Measurements from ENCODE around the gene AGAP5. TPM values are rescaled to one million over a fixed set of nuclear protein-coding genes. Genes with fewer than 3 reads are reported as not detected.

AGAP5 gene
- polyA plus RNA-seq, 1 of the 3 experiments (the other 2 are of a cell fraction), result 3.8 TPM

DNA sequence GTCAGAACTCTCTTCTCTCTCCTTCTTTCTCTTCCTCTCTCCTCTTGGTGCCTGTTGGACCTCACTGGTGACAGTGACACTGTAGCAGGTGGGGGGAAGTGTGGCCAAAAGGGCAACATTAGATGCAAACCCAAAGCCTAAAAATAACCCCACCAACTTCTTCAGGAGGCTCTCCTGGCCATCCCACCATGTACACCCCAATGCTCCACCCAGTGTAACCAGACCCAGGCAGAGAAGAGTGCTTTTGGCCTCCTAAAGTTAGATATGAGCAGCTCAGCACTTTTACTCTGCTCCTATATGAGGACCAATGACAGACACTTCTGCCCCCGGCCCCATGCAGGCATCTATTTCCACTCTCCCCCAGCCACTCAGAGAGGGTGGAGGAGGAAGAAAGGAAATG, 62.1 kb downstream of the AGAP5 start:
- Histone ChIP-seq H3K36me3 (replicated peaks in 1 of 2; ENCODE audit: control insufficient read depth in 1 of 2, insufficient read depth in 2 of 2, low read length in 1 of 2) (no peaks in the 10 kb centered on the region), H4K20me1 (ENCODE audit: insufficient read depth) (no peaks in the 10 kb centered on the region), H3K9me3 (no peaks in the 10 kb centered on the region), H3K4me1 (ENCODE audit: control insufficient read depth in 1 of 2, insufficient read depth in 2 of 2, low read depth in 1 of 2, low read length in 1 of 2) (no peaks in the 10 kb centered on the region), H3K27me3 (ENCODE audit: insufficient read depth) (no peaks in the 10 kb centered on the region), H3F3A (replicated peaks; ENCODE audit: insufficient read depth) (peaks cover 4% of the 10 kb centered on the region), H3K27ac (ENCODE audit: low read depth in 2 of 2, low read length in 1 of 2) (no peak overlapping the region), H3K9me2 (no peaks in the 10 kb centered on the region), H3K9ac (no peak overlapping the region), H3K4me3 (ENCODE audit: low read depth in 2 of 2, low read length in 1 of 2) (no peak overlapping the region), H2AFZ (ENCODE audit: low read depth) (no peak overlapping the region), H3K4me2 (no peak overlapping the region), H3K79me2 (ENCODE audit: insufficient read depth) (no peaks in the 10 kb centered on the region)
- WGBS (ENCODE audit: low lambda C conversion rate), result 13% methylated on average over 1 of the region's 1 CpG
- no peak for DNase-seq
- TF ChIP-seq POLR2AphosphoS5 (IDR thresholded peaks at IDR 0.05; ENCODE audit: low read depth, low read length) (no peak), USF2 (IDR thresholded peaks at IDR 0.05; ENCODE audit: borderline replicate concordance, low read depth, low read length) (no peak), RAD21 (IDR thresholded peaks at IDR 0.05; ENCODE audit: low read length) (no peak), USF1 (IDR thresholded peaks at IDR 0.05; ENCODE audit: borderline replicate concordance, low read depth) (no peak), TEAD4 (IDR thresholded peaks at IDR 0.05; ENCODE audit: borderline replicate concordance, insufficient read depth) (no peak), TCF12 (IDR thresholded peaks at IDR 0.05) (no peak), FOXM1 (IDR thresholded peaks at IDR 0.05; ENCODE audit: low read depth) (no peak), YY1 (IDR thresholded peaks at IDR 0.05; ENCODE audit: low read depth) (no peak), ZBTB33 (IDR thresholded peaks at IDR 0.05; ENCODE audit: borderline replicate concordance, low read depth) (no peak)
- TF ChIP-seq, protein P1, sequence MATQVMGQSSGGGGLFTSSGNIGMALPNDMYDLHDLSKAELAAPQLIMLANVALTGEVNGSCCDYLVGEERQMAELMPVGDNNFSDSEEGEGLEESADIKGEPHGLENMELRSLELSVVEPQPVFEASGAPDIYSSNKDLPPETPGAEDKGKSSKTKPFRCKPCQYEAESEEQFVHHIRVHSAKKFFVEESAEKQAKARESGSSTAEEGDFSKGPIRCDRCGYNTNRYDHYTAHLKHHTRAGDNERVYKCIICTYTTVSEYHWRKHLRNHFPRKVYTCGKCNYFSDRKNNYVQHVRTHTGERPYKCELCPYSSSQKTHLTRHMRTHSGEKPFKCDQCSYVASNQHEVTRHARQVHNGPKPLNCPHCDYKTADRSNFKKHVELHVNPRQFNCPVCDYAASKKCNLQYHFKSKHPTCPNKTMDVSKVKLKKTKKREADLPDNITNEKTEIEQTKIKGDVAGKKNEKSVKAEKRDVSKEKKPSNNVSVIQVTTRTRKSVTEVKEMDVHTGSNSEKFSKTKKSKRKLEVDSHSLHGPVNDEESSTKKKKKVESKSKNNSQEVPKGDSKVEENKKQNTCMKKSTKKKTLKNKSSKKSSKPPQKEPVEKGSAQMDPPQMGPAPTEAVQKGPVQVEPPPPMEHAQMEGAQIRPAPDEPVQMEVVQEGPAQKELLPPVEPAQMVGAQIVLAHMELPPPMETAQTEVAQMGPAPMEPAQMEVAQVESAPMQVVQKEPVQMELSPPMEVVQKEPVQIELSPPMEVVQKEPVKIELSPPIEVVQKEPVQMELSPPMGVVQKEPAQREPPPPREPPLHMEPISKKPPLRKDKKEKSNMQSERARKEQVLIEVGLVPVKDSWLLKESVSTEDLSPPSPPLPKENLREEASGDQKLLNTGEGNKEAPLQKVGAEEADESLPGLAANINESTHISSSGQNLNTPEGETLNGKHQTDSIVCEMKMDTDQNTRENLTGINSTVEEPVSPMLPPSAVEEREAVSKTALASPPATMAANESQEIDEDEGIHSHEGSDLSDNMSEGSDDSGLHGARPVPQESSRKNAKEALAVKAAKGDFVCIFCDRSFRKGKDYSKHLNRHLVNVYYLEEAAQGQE (IDR thresholded peaks at IDR 0.05; ENCODE audit: low read depth, low read length), result no peak
- ChIA-PET POLR2A (no interaction called here), CTCF (interaction anchor here (1.2 to 17.2 kb wide), 3 partner anchors 8 to 106 kb away, joined by 4 to 216 read pairs (median 4); no protein-coding TSS in a partner anchor)
